Suprapubic skin (tissue), 4 donors: ENCODE measurements around the gene SLC17A5. TPM values are rescaled to one million over a fixed set of nuclear protein-coding genes. Genes with fewer than 3 reads are reported as not detected.
"Not testable (repeated sequence)": the region's sequence is repeated elsewhere in the genome, so short reads cannot be mapped to it uniquely, and the experiment has no call there.

Experiments
- DNase-seq, 2 donors: peaks; one replicate each; pipeline ENCODE4 v3.0.0-alpha.2; 2019; ENCODE audit warnings: low spot score in 2 of 2
- H3K27ac ChIP-seq: fragments of 200-600 bp; sonication (generic); one replicate; pipeline ENCODE4 v1.5.1; 2019
- H3K27me3 ChIP-seq: fragments of 200-600 bp; sonication (generic); one replicate; pipeline ENCODE4 v1.5.1; 2019
- H3K36me3 ChIP-seq: fragments of 200-600 bp; sonication (generic); one replicate; pipeline ENCODE4 v1.5.1; 2019
- H3K4me1 ChIP-seq: fragments of 200-600 bp; sonication (generic); one replicate; pipeline ENCODE4 v1.5.1; 2019
- H3K4me3 ChIP-seq: fragments of 200-600 bp; sonication (generic); one replicate; pipeline ENCODE4 v1.5.1; 2019; ENCODE audit warnings: mild to moderate bottlenecking
- H3K9me3 ChIP-seq: fragments of 200-600 bp; sonication (generic); one replicate; pipeline ENCODE4 v1.5.1; 2019
- EP300 ChIP-seq: sonication (generic); formaldehyde crosslinking; IDR thresholded peaks from one replicate; pipeline ENCODE4 v1.6.1; 2017; ENCODE audit warnings: antibody characterized with exemption
- POLR2A ChIP-seq, 2 donors: fragments of 450-650 bp; IDR thresholded peaks; one replicate each; pipeline ENCODE4 v1.6.1; 2017; ENCODE audit warnings: antibody characterized with exemption in 2 of 2, mild to moderate bottlenecking in 2 of 2, moderate library complexity in 2 of 2
- POLR2AphosphoS5 ChIP-seq, 3 donors: sonication (generic); formaldehyde crosslinking; IDR thresholded peaks; one replicate each; pipeline ENCODE4 v1.6.1; 2017; ENCODE audit warnings: antibody characterized with exemption in 3 of 3
- WGBS: methylation state at CpG from one replicate; pipeline ENCODE4 v1.1.5; 2018; 5-methylcytosine and 5-hydroxymethylcytosine counted together
- total RNA-seq, 4 donors: library from RNA; depleted of rRNA; stranded (reverse); fragments of >200 nt; gene quantifications; one replicate each; pipeline ENCODE4 v1.1.0, GENCODE V29; 2016
- TF ChIP-seq, protein P1 (sequence below), 2 donors: fragments of 200-600 bp in 1 of 2; fragments of 450-650 bp in 1 of 2; sonication (generic) in 1 of 2; IDR thresholded peaks; one replicate each; pipeline ENCODE4 v1.5.1; 2016 to 2019; ENCODE audit warnings: antibody characterized with exemption in 2 of 2, mild to moderate bottlenecking in 1 of 2, moderate library complexity in 1 of 2

Gene SLC17A5
- total RNA-seq, 4 donors from 2014 or later, result 8.0 to 14.0 (median 11.2) TPM

DNA sequence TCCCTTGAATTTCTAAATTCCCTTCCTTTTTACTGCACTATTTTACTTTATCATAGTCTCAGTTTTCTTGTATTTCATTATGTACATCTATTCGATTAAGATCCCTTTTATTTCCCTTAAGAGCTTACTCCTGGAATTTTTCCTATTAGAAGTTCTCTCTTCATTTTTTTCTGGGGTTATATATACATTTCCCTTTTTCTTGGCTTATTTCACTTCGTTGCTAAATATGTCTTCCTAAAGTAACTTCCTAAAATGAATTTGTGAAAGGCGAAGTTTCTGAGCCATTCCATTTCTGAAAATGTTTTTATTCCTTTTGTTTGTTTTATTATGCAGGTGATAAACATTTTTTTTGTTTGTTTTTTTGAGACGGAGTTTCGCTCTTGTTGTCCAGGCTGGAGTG lies 36.3 kb upstream of the SLC17A5 start:
- no peak for DNase-seq
- no peak overlapping the region for H3K4me3 ChIP-seq
- H3K9me3 ChIP-seq, result no peaks in the 10 kb centered on the region
- 92% methylated on average over 5 of the region's 5 CpGs for WGBS
- no peak overlapping the region for H3K27ac ChIP-seq
- no peaks in the 10 kb centered on the region for H3K27me3 ChIP-seq
- H3K4me1 ChIP-seq, result peaks cover 7% of the 10 kb centered on the region
- H3K36me3 ChIP-seq, result no peaks in the 10 kb centered on the region
- TF ChIP-seq EP300 (no peak), POLR2AphosphoS5 (IDR thresholded peaks at IDR 0.05) (no peak), POLR2A (IDR thresholded peaks at IDR 0.05) (no peak)
- TF ChIP-seq, protein P1, sequence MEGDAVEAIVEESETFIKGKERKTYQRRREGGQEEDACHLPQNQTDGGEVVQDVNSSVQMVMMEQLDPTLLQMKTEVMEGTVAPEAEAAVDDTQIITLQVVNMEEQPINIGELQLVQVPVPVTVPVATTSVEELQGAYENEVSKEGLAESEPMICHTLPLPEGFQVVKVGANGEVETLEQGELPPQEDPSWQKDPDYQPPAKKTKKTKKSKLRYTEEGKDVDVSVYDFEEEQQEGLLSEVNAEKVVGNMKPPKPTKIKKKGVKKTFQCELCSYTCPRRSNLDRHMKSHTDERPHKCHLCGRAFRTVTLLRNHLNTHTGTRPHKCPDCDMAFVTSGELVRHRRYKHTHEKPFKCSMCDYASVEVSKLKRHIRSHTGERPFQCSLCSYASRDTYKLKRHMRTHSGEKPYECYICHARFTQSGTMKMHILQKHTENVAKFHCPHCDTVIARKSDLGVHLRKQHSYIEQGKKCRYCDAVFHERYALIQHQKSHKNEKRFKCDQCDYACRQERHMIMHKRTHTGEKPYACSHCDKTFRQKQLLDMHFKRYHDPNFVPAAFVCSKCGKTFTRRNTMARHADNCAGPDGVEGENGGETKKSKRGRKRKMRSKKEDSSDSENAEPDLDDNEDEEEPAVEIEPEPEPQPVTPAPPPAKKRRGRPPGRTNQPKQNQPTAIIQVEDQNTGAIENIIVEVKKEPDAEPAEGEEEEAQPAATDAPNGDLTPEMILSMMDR (IDR thresholded peaks at IDR 0.05), result no peak

DNA sequence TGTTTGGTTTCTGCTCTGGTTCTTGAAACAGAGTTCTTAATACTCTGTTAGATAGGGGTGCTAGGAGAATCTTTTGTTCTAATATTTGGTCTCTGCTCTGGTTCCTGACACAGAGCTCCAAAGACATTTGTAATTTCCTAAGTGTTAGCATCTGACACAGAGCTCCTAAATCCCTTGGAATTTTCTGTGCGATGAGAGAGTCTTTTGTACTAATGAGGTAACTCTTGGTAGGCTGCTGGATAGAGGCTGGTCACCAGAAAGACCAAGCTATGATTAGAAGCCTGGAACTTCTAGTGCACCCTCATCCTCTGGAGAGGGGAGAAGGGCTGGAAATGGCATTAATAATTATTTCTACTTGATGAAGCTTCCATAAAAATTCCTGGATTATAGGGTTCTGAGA lies 34.6 kb upstream of the SLC17A5 start:
- Histone ChIP-seq H3K27ac (no peak overlapping the region), H3K27me3 (no peaks in the 10 kb centered on the region), H3K9me3 (no peaks in the 10 kb centered on the region), H3K4me3 (no peak overlapping the region), H3K36me3 (no peaks in the 10 kb centered on the region), H3K4me1 (no peaks in the 10 kb centered on the region)
- DNase-seq, result no peak
- WGBS, result 77% methylated on average over 1 of the region's 1 CpG
- TF ChIP-seq POLR2AphosphoS5 (IDR thresholded peaks at IDR 0.05) (no peak), EP300 (no peak), POLR2A (IDR thresholded peaks at IDR 0.05) (no peak)
- TF ChIP-seq, protein P1 (IDR thresholded peaks at IDR 0.05), result no peak

DNA sequence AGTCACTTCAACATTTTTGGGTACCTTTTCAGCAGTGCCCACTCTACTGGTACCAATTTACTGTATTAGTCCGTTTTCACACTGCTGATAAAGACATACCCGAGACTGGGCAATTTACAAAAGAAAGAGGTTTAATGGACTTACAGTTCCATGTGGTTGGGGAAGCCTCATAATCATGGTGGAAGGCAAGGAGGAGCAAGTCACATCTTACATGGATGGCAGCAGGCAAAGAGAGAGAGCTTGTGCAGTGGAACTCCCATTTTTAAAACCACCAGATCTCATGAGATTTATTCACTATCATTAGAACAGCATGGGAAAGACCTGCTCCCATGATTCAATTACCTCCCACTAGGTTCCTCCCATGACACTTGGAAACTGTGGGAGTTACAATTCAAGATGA lies 29.8 kb upstream of the SLC17A5 start:
- not testable (repeated sequence) for H3K4me3 ChIP-seq, H3K9me3 ChIP-seq, H3K27ac ChIP-seq, H3K27me3 ChIP-seq, H3K36me3 ChIP-seq, H3K4me1 ChIP-seq, DNase-seq
- WGBS, result 91% methylated on average over 2 of the region's 2 CpGs

DNA sequence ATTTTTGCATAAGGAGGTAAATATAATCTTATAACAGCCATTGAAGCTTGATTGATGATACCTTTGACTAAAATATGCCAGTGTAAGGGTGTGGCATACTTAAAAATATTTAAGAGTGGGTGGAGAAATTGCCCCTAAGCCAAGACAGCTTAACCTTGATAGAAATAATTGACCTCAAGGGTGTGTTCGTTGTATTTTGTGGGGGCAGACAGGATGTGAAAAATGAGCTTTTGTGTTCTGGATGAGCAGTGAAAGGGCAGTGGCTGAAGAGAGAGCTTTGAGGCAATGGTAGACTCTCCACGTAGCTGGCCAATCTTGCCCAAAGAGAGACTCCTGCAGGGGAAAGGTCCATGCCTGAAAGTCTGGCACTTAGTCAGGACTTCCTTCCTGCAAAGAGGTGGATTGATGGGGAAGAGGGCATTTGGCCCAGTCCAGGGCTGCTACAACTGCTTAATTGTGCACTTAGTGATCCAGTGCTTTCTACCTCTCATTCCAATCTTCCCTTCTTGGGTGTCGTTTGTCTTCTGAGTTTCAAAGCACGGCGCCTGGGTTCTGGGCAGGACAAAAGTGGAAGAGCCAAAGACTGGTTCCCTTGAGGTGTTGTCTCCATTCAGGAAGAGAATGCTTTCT lies 26.6 kb upstream of the SLC17A5 start:
- Histone ChIP-seq H3K36me3 (no peaks in the 10 kb centered on the region), H3K9me3 (no peaks in the 10 kb centered on the region), H3K4me1 (peaks cover 2% of the 10 kb centered on the region), H3K27me3 (no peaks in the 10 kb centered on the region), H3K4me3 (no peak overlapping the region), H3K27ac (no peak overlapping the region)
- 37% methylated on average over 5 of the region's 5 CpGs for WGBS
- DNase-seq, result no peak
- TF ChIP-seq, protein P1 (IDR thresholded peaks at IDR 0.05), result no peak
- TF ChIP-seq POLR2AphosphoS5 (IDR thresholded peaks at IDR 0.05) (no peak), EP300 (no peak), POLR2A (IDR thresholded peaks at IDR 0.05) (no peak)

DNA sequence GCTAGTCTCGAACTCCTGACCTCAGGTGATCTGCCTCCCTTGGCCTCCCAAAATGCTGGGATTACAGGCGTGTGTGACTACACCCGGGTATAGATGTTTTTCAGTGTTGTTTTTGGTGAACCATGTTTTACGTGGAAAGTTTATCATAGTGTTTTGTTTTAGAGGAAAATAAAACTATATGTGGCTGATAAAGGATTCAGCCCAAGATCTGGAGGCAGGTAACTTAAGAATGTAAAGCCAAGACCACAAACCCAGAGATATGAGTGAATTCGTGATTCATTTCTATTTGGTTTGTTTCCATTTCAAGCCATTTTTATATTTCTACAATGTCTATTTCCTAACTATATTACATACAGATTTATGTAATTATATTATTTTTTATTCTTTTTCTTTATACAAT lies 26.1 kb upstream of the SLC17A5 start:
- not testable (repeated sequence) for H3K4me1 ChIP-seq, H3K36me3 ChIP-seq, H3K27me3 ChIP-seq, DNase-seq, H3K9me3 ChIP-seq, H3K27ac ChIP-seq, H3K4me3 ChIP-seq
- WGBS, result 68% methylated on average over 5 of the region's 5 CpGs

DNA sequence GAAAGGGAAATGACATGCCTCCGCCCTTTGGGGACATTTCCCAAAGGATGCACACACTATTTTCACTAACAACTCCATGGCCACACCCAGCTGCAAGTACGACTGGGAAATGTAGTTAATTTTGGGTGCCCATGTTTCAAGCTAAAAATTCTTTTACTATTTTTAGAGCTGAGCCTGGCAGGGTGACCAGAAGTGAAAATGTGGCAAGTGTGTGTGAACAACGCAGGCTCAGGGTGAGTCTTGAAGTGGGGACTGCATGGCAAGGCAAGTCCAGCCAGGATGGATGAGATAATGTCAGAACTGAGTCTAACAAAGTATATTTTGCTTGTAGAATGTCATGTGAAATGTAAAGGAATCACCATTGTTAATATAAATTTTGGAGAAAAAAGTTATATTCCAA lies 25.2 kb upstream of the SLC17A5 start:
- WGBS, result 51% methylated on average over 3 of the region's 3 CpGs
- TF ChIP-seq, protein P1 (IDR thresholded peaks at IDR 0.05), result no peak
- TF ChIP-seq POLR2AphosphoS5 (IDR thresholded peaks at IDR 0.05) (no peak), POLR2A (IDR thresholded peaks at IDR 0.05) (no peak), EP300 (no peak)
- DNase-seq, result no peak
- H3K36me3 ChIP-seq, result no peaks in the 10 kb centered on the region
- H3K4me3 ChIP-seq, result no peak overlapping the region
- no peaks in the 10 kb centered on the region for H3K27me3 ChIP-seq
- H3K4me1 ChIP-seq, result peaks cover 2% of the 10 kb centered on the region
- no peaks in the 10 kb centered on the region for H3K9me3 ChIP-seq
- H3K27ac ChIP-seq, result no peak overlapping the region
